A673 (cell line): ENCODE results near the gene MIDN. TPM values are rescaled to one million over a fixed set of nuclear protein-coding genes. Genes with fewer than 3 reads are reported as not detected.

Experiments
- BruUV-seq: library from RNA; stranded (reverse); fragments of 400-500 nt; replicated peaks from 2 replicates; lab custom pipeline; 2021; lab: Mats Ljungman, UMichigan
- CTCF ChIA-PET: fragments of 300-600 bp; sonication (Branson Sonifier 250); formaldehyde crosslinking; loops from one replicate; lab custom pipeline; 2022; ENCODE audit warnings: antibody characterized with exemption; lab: Charles Lee
- POLR2A ChIA-PET: fragments of 300-600 bp; sonication (Branson Sonifier 250); formaldehyde crosslinking; loops from one replicate; lab custom pipeline; 2022; ENCODE audit warnings: antibody characterized with exemption; ENCODE audit not compliant: low non-redundant PET; lab: Charles Lee
- DNase-seq: peaks from one replicate; pipeline ENCODE4 v3.0.0-alpha.2; 2015; ENCODE audit warnings: low spot score
- H3K27ac ChIP-seq: fragments of 200-600 bp; sonication (generic); 2 replicates; pipeline ENCODE4 v1.5.1; 2016; ENCODE audit warnings: mixed run types, low read depth, mild to moderate bottlenecking, mixed read lengths, antibody characterized with exemption, low read length; ENCODE audit not compliant: poor library complexity, severe bottlenecking
- H3K27me3 ChIP-seq: fragments of 200-600 bp; sonication (generic); replicated peaks from 2 replicates; pipeline ENCODE4 v1.6.1; 2017; ENCODE audit warnings: mixed run types, low read depth, mild to moderate bottlenecking, mixed read lengths, antibody characterized with exemption, low read length; ENCODE audit not compliant: insufficient read depth, poor library complexity
- H3K36me3 ChIP-seq: fragments of 200-600 bp; sonication (generic); 2 replicates; pipeline ENCODE4 v1.6.1; 2016; ENCODE audit warnings: mixed run types, mild to moderate bottlenecking, mixed read lengths, antibody characterized with exemption, low read length; ENCODE audit not compliant: insufficient read depth, poor library complexity, severe bottlenecking
- H3K4me1 ChIP-seq: fragments of 200-600 bp; sonication (generic); 2 replicates; pipeline ENCODE4 v1.6.1; 2017; ENCODE audit warnings: mixed run types, mild to moderate bottlenecking, mixed read lengths, antibody characterized with exemption, low read length; ENCODE audit not compliant: insufficient read depth, poor library complexity, severe bottlenecking
- H3K4me3 ChIP-seq: fragments of 200-600 bp; sonication (generic); 2 replicates; pipeline ENCODE4 v1.5.1; 2016; ENCODE audit warnings: low read depth, mixed run types, mild to moderate bottlenecking, mixed read lengths, low read length; ENCODE audit not compliant: poor library complexity, severe bottlenecking
- H3K9me3 ChIP-seq: fragments of 200-600 bp; sonication (generic); 2 replicates; pipeline ENCODE4 v1.6.1; 2016; ENCODE audit warnings: mixed run types, low read depth, mild to moderate bottlenecking, mixed read lengths, antibody characterized with exemption, low read length; ENCODE audit not compliant: poor library complexity, severe bottlenecking
- EZH2 ChIP-seq: fragments of 200-600 bp; sonication (generic); IDR thresholded peaks from 2 replicates; pipeline ENCODE4 v1.6.1; 2017; ENCODE audit warnings: borderline replicate concordance, low read depth, mild to moderate bottlenecking, mixed read lengths, antibody characterized with exemption, low read length; ENCODE audit not compliant: poor library complexity, severe bottlenecking
- intact Hi-C: fragments of 100-400 bp; cut with micrococcal nuclease; formaldehyde crosslinking; loops from one replicate; pipeline ENCODE4 v1.10.0; 2022; ENCODE audit not compliant: unreplicated experiment
- total RNA-seq: library from RNA; stranded (reverse); gene quantifications from 2 replicates; pipeline ENCODE4 v1.2.3, GENCODE V29; 2021
- TF ChIP-seq, protein P1 (sequence below): fragments of 300-800, 200-600 bp; sonication (generic); conservative IDR thresholded peaks from 2 replicates; pipeline ENCODE4 v1.5.1; 2017; ENCODE audit warnings: low read depth, mild to moderate bottlenecking, antibody characterized with exemption, low read length, moderate library complexity, mixed read lengths

Gene MIDN
- total RNA-seq, 1 experiment from 2014 or later = 169 TPM

DNA sequence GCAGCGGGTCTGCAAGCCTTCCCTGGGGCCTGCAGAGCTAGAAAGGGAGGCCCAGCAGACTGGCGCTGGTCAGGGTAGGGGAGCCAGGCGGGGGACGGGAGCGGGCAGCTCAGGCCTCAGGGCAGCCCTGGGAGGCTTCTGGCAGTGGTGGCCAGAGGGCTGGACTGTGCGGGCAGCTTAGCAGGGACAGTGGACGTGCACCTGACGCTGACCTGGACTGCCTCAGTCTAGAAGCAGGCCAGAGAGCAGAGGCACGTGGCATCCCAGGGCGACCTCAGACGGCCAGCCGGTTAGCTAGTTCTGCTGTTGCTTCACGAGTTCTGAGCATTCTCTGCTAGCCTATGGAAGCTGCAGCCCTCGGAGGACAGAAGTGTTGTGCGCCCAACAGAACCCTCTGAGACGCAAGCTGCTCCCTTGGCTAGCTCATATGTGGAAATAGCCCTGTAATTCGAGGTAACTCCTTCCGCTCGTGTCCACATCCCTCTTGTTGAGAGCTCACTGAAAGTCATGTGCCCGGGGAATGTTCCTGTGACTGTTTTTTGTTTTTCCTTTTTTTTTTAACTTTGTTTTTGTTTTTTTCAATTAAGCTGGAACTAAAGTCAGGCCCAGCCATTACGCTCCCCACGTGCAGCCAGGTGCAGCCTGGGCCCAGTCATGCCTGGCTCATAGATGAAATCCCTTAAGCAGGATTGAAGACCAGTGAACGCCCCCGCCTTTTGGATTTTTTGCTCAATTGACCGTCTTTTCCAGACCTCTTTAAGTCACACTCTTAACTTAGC lies 25.1 kb downstream of the MIDN start:
- H3K4me1 ChIP-seq = peaks cover 60% of the 10 kb centered on the region
- TF ChIP-seq EZH2 = no peak
- TF ChIP-seq, protein P1, sequence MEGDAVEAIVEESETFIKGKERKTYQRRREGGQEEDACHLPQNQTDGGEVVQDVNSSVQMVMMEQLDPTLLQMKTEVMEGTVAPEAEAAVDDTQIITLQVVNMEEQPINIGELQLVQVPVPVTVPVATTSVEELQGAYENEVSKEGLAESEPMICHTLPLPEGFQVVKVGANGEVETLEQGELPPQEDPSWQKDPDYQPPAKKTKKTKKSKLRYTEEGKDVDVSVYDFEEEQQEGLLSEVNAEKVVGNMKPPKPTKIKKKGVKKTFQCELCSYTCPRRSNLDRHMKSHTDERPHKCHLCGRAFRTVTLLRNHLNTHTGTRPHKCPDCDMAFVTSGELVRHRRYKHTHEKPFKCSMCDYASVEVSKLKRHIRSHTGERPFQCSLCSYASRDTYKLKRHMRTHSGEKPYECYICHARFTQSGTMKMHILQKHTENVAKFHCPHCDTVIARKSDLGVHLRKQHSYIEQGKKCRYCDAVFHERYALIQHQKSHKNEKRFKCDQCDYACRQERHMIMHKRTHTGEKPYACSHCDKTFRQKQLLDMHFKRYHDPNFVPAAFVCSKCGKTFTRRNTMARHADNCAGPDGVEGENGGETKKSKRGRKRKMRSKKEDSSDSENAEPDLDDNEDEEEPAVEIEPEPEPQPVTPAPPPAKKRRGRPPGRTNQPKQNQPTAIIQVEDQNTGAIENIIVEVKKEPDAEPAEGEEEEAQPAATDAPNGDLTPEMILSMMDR = no peak
- TSS peak; percentile 67 for BruUV-seq
- no peaks in the 10 kb centered on the region for H3K27me3 ChIP-seq
- no peak for DNase-seq
- POLR2A ChIA-PET = interaction anchor here (0.6 kb wide), 1 partner anchor 135 kb away, joined by 3 read pairs; no protein-coding TSS in a partner anchor
- H3K27ac ChIP-seq = peak overlapping the region; percentile 99
- H3K9me3 ChIP-seq = no peaks in the 10 kb centered on the region
- peak overlapping the region; percentile 69 for H3K4me3 ChIP-seq
- H3K36me3 ChIP-seq = peaks cover 48% of the 10 kb centered on the region
- CTCF ChIA-PET = interaction anchor here (0.6 to 1.6 kb wide), 2 partner anchors 29 to 215 kb away, joined by 5 read pairs; no protein-coding TSS in a partner anchor
- intact Hi-C loops = loop anchor here (10.0 kb wide), 2 partner anchors 171 to 321 kb away; partner anchors contain the start of gene MBD3

DNA sequence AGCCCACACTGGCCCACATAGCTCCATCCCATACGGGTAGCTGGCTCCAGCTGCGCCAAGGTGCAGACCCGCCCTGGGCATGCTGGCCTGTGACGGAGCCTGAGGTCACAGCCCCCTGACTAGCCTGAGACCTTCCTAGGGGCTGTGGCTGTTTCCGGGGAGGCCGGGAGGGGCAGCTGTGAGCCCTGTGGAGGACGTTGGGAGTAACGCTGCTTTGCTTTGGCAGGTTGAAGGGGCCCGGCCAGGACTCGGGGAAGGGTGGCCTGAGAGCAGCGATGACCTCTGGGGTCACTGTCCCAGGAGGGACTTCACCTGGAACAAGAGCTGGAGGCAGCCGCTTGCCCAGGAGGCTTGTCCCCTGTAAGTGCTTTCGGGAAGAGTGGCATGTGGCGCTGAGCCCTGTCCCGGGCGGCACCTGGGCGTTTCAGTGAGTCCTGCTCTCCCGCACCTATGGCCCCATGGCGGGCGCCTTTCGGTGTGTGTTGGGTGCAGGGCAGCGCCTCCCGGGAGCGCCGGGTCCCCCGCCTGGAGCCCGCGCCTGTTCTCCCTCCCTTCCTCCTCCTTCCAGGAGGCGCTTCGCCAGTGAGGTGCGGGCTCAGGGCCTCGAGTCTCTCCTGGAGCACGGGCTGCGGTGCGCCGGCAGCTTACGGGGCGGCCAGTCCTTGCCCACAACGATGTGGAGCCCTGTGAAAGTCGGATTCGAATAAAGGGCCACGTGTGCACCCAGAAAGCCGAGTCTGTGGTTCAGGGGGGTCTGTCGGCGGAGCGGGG lies 25.9 kb downstream of the MIDN start:
- H3K4me1 ChIP-seq = peaks cover 56% of the 10 kb centered on the region
- H3K27ac ChIP-seq = peak overlapping the region; percentile 99
- DNase-seq = no peak
- no peaks in the 10 kb centered on the region for H3K27me3 ChIP-seq
- BruUV-seq = no TSS peak
- intact Hi-C loops = loop anchor here (10.0 kb wide), 2 partner anchors 171 to 321 kb away; partner anchors contain the start of gene MBD3
- no peaks in the 10 kb centered on the region for H3K9me3 ChIP-seq
- H3K36me3 ChIP-seq = peaks cover 52% of the 10 kb centered on the region
- POLR2A ChIA-PET = no interaction called here
- CTCF ChIA-PET = interaction anchor here (0.6 to 1.6 kb wide), 2 partner anchors 30 to 214 kb away, joined by 5 read pairs; no protein-coding TSS in a partner anchor
- TF ChIP-seq, protein P1 = 0 out of 2 replicates have a peak, but pooled peaks have one; percentile 4
- no peak for TF ChIP-seq EZH2
- peak overlapping the region; percentile 69 for H3K4me3 ChIP-seq

DNA sequence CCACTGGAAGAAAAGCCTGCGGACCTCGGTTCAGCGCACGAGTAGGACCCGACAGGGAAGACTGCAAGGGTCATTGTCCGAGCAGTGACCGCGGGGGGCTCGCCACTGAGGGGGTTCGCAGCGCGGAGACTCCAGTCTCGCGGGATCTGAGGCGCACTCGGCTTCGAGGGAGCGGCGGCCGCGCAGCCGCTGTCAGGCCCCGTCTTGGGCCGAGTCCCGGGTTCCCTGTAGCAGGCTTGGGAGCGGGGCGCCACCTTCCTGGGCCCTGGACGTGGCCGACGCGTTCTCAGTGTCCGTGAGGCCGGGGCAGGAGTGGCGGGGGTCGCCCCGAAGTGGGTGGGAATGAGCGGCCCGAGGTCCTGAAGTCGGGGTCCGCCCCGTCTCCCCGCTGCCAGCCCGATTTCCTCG lies 26.5 kb downstream of the MIDN start:
- intact Hi-C loops = loop anchor here (10.0 kb wide), 2 partner anchors 170 to 320 kb away; partner anchors contain the start of gene MBD3
- peak; percentile 73 for DNase-seq
- Histone ChIP-seq H3K4me3 (peak overlapping the region; percentile 69), H3K27me3 (no peaks in the 10 kb centered on the region), H3K4me1 (peaks cover 56% of the 10 kb centered on the region), H3K27ac (peak overlapping the region; percentile 99), H3K9me3 (no peaks in the 10 kb centered on the region), H3K36me3 (peaks cover 56% of the 10 kb centered on the region)
- BruUV-seq = no TSS peak
- TF ChIP-seq, protein P1 = no peak
- TF ChIP-seq EZH2 = no peak
- ChIA-PET POLR2A (no interaction called here), CTCF (interaction anchor here (1.0 kb wide), 2 partner anchors 8 to 30 kb away, joined by 3 read pairs; no protein-coding TSS in a partner anchor)
